Measurements from ENCODE around the gene FARP1. TPM values are rescaled to one million over a fixed set of nuclear protein-coding genes. Genes with fewer than 3 reads are reported as not detected.

The FARP1 gene
- polyA plus RNA-seq, 1 of the 3 experiments (the other 2 are of a cell fraction): 12.0 TPM

- Histone ChIP-seq H3K36me3 (replicated peaks in 1 of 2; ENCODE audit: control insufficient read depth in 1 of 2, insufficient read depth in 2 of 2, low read length in 1 of 2) (peaks cover 27 to 68% of the 10 kb centered on the region in 2 experiments), H3K9me3 (no peaks in the 10 kb centered on the region), H3K79me2 (ENCODE audit: insufficient read depth) (no peaks in the 10 kb centered on the region), H3K4me3 (ENCODE audit: low read depth in 2 of 2, low read length in 1 of 2) (no peak overlapping the region), H3K4me1 (ENCODE audit: control insufficient read depth in 1 of 2, insufficient read depth in 2 of 2, low read depth in 1 of 2, low read length in 1 of 2) (peaks cover 8 to 17% of the 10 kb centered on the region in 2 experiments; a peak in 2 of 4 replicates), H3K4me2 (no peak overlapping the region), H3K9ac (no peak overlapping the region), H2AFZ (ENCODE audit: low read depth) (no peak overlapping the region), H3K27ac (ENCODE audit: low read depth in 2 of 2, low read length in 1 of 2) (peak overlapping the region in 1 of 2 experiments; percentile 68; a peak in 1 of 4 replicates), H3F3A (replicated peaks; ENCODE audit: insufficient read depth) (peaks cover 36% of the 10 kb centered on the region), H3K27me3 (ENCODE audit: insufficient read depth) (no peaks in the 10 kb centered on the region), H3K9me2 (no peaks in the 10 kb centered on the region), H4K20me1 (ENCODE audit: insufficient read depth) (peaks cover 8% of the 10 kb centered on the region; the same call in 1 of the 2 replicates)
- ChIA-PET CTCF (interaction anchor here (4.0 to 9.3 kb wide), 2 partner anchors 14 to 197 kb away, joined by 27 to 164 read pairs; no protein-coding TSS in a partner anchor), POLR2A (no interaction called here)
- WGBS (ENCODE audit: low lambda C conversion rate): 90% methylated on average over 15 of the region's 15 CpGs
- no peak for TF ChIP-seq MAX (IDR thresholded peaks at IDR 0.05; ENCODE audit: low read depth)
- TF ChIP-seq EP300 (IDR thresholded peaks at IDR 0.05; ENCODE audit: borderline replicate concordance in 1 of 2, low read depth in 1 of 2, low read length in 1 of 2): no peak
- TF ChIP-seq ELF1 (IDR thresholded peaks at IDR 0.05): no peak
- no peak for TF ChIP-seq YY1 (IDR thresholded peaks at IDR 0.05; ENCODE audit: low read depth)
- no peak for TF ChIP-seq RCOR1 (IDR thresholded peaks at IDR 0.05; ENCODE audit: low read length)
- no peak for TF ChIP-seq FOXJ3 (CRISPR knock-in tag; IDR thresholded peaks at IDR 0.05)
- no peak for TF ChIP-seq GABPA (IDR thresholded peaks at IDR 0.05; ENCODE audit: low read depth)
- no peak for TF ChIP-seq PBX3 (IDR thresholded peaks at IDR 0.05)
- TF ChIP-seq FOXM1 (IDR thresholded peaks at IDR 0.05; ENCODE audit: low read depth): no peak
- DNase-seq: no peak
Observed at GRCh38 chr13:98452851-98453843, 310.3 kb downstream of the FARP1 start.

GRCh38 chr13:98454389-98454881, 311.5 kb downstream of the FARP1 start:
- peaks cover 20 to 69% of the 10 kb centered on the region in 2 experiments for H3K36me3 ChIP-seq (replicated peaks in 1 of 2; ENCODE audit: control insufficient read depth in 1 of 2, insufficient read depth in 2 of 2, low read length in 1 of 2)
- POLR2A ChIA-PET: no interaction called here
- no peaks in the 10 kb centered on the region for H3K27me3 ChIP-seq (ENCODE audit: insufficient read depth)
- H3K4me1 ChIP-seq (ENCODE audit: control insufficient read depth in 1 of 2, insufficient read depth in 2 of 2, low read depth in 1 of 2, low read length in 1 of 2): peaks cover 8 to 17% of the 10 kb centered on the region in 2 experiments; a peak in 2 of 4 replicates
- H3K4me2 ChIP-seq: peak overlapping the region; percentile 46; the same call in 1 of the 2 replicates
- no peak for DNase-seq
- H2AFZ ChIP-seq (ENCODE audit: low read depth): no peak overlapping the region
- no peaks in the 10 kb centered on the region for H3K9me2 ChIP-seq
- peaks cover 30% of the 10 kb centered on the region for H3F3A ChIP-seq (replicated peaks; ENCODE audit: insufficient read depth)
- peak overlapping the region; percentile 39 to 68 for H3K27ac ChIP-seq (ENCODE audit: low read depth in 2 of 2, low read length in 1 of 2)
- H3K79me2 ChIP-seq (ENCODE audit: insufficient read depth): no peaks in the 10 kb centered on the region
- H3K4me3 ChIP-seq (ENCODE audit: low read depth in 2 of 2, low read length in 1 of 2): no peak overlapping the region
- CTCF ChIA-PET: interaction anchor here (1.0 to 3.8 kb wide), 6 partner anchors 9 to 421 kb away, joined by 3 to 31 read pairs (median 6); no protein-coding TSS in a partner anchor
- peaks cover 8% of the 10 kb centered on the region; the same call in 1 of the 2 replicates for H4K20me1 ChIP-seq (ENCODE audit: insufficient read depth)
- no peaks in the 10 kb centered on the region for H3K9me3 ChIP-seq
- TF ChIP-seq PBX3 (IDR thresholded peaks at IDR 0.05) (peak; percentile 31; the same call in 1 of the 2 replicates), ZBTB33 (IDR thresholded peaks at IDR 0.05; ENCODE audit: borderline replicate concordance, low read depth) (no peak)
- H3K9ac ChIP-seq: no peak overlapping the region
- 44% methylated on average over 7 of the region's 7 CpGs for WGBS (ENCODE audit: low lambda C conversion rate)
